GM13977 (cell line): ENCODE measurements around the gene GAGE13.
"Not testable (repeated sequence)": the region's sequence is repeated elsewhere in the genome, so short reads cannot be mapped to it uniquely, and the experiment has no call there.

ENCODE experiments used
- DNase-seq: peaks from one replicate; pipeline ENCODE4 v3.0.0; 2012; ENCODE audit warnings: low spot score
- CTCF ChIP-seq: IDR thresholded peaks from 2 replicates; pipeline ENCODE4 v1.5.1; 2012; ENCODE audit warnings: mild to moderate bottlenecking, control low read depth; ENCODE audit not compliant: insufficient read depth; ENCODE audit errors: extremely low read depth, missing control alignments
- in situ Hi-C: fragments of 300-500 bp; cut with MboI; formaldehyde crosslinking; loops from one replicate; pipeline ENCODE4 v1.12.0; 2022; ENCODE audit warnings: low sequenced_read_pairs, low pct_unique_long_range_greater_than_20kb, mixed read lengths, inconsistent platforms; ENCODE audit not compliant: unreplicated experiment

GAGE13 gene

GRCh38 chrX:49291615-49292337 is 39.6 kb upstream of the GAGE13 start:
- TF ChIP-seq CTCF, result peak; percentile 74
- peak; percentile 43 for DNase-seq
- in situ Hi-C loops, result no loop called here

- no peak for DNase-seq
- no peak for TF ChIP-seq CTCF
- in situ Hi-C loops, result no loop called here
These were observed 38.7 kb upstream of the GAGE13 start for GRCh38 chrX:49292400-49293362.

- DNase-seq, in situ Hi-C loops: not testable (repeated sequence)
These were observed 32.1 kb upstream of the GAGE13 start for GRCh38 chrX:49299293-49299692.

- in situ Hi-C loops, result no loop called here
- DNase-seq, result no peak
- TF ChIP-seq CTCF, result no peak
These were observed 30.7 kb upstream of the GAGE13 start for GRCh38 chrX:49300703-49301102.

GRCh38 chrX:49303346-49303745 is 28.0 kb upstream of the GAGE13 start, which contains the start of gene GAGE10:
TSS of gene GAGE10 (plus strand) at chrX:49303646. CDS start at chrX:49304860, 1,214 bp downstream.
- in situ Hi-C loops, result no loop called here
- DNase-seq, result no peak
- TF ChIP-seq CTCF, result no peak

- DNase-seq, in situ Hi-C loops: not testable (repeated sequence)
These were observed 23.6 kb upstream of the GAGE13 start for GRCh38 chrX:49307775-49308174.

GRCh38 chrX:49308604-49309269 is 22.6 kb upstream of the GAGE13 start:
- DNase-seq, result no peak
- in situ Hi-C loops, result no loop called here
- TF ChIP-seq CTCF, result no peak
